HG03039 (cell line): ENCODE data around the gene NKAIN1.
"Not testable (repeated sequence)": the region's sequence is repeated elsewhere in the genome, so short reads cannot be mapped to it uniquely, and the experiment has no call there.

Experiments used
- ATAC-seq: cut with Tn5 transposase; IDR thresholded peaks from one replicate; pipeline ENCODE4 v1.9.1; 2021; ENCODE audit warnings: mild to moderate bottlenecking, moderate library complexity; ENCODE audit not compliant: unreplicated experiment

The NKAIN1 gene

DNA sequence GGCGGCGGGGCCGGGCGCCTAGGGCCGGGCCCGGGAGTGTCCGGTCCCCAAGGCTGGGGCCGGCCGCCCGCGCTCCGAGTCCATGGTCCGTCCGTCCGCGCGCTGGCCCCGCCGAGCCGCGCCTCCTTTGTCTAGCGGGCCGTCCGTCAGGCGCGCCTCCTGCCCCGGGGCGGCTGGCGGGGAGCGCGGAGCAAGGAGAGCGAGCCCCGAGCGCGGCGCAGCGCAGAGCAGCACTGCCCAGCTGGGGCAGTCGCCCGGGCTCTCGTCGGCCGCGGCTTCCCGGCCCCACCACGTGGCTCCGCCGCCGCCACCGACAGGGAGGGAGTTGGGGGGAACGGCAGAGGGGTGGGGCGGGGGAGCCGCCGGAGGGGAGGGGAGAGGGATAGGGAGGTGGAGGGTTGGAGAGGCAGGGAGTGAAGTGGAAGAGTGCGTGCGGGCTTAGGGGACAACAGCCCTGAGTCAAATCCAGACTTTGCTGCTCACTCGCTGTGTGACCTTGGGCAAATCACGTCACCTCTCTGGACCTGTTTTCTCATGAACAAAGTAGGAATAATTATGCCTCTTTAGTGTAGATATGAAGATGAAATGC is at the start of gene NKAIN1:
TSS of gene NKAIN1 (minus strand) at position 235 of the 589 bp plus-strand sequence. CDS start 340 bp downstream, outside the sequence.
- no peak for ATAC-seq

DNA sequence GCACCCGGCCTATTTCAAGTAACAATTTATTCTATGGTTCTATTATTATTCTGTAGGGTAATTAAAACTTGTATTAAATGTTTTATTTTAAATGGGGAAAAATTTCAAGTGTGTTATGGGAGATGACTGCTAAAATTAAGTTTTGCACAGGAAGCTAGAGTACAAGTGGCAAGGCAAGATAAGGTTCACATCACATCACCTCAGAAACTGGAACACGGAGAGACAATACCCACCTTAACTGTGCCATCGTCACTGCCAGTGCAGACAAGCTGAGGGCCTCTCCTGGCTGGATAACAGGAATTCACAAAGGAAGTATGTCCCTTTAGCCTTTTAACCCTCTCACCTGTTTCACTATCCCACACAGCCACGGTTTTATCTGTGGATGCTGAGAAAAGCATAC is 49.3 kb upstream of the NKAIN1 start:
- no peak for ATAC-seq

DNA sequence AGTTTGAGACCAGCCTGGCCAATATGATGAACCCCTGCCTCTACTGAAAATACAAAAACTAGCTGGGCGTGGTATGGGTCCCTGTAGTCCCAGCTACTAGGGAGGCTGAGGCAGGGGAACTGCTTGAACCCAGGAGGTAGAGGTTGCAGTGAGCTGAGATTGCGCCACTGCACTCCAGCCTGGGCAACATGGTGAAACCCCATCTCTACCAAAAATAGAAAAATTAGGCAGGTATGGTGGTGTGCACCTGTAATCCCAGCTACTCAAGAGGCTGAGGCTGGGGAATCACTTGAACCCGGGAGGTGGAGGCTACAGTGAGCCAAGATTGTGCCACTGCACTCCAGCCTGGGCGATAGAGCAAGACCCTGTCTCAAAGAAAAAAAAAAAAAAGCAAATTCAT is 48.1 kb upstream of the NKAIN1 start:
- not testable (repeated sequence) for ATAC-seq

GRCh38 chr1:31282426-31282825 is 42.7 kb upstream of the NKAIN1 start:
- not testable (repeated sequence) for ATAC-seq

DNA sequence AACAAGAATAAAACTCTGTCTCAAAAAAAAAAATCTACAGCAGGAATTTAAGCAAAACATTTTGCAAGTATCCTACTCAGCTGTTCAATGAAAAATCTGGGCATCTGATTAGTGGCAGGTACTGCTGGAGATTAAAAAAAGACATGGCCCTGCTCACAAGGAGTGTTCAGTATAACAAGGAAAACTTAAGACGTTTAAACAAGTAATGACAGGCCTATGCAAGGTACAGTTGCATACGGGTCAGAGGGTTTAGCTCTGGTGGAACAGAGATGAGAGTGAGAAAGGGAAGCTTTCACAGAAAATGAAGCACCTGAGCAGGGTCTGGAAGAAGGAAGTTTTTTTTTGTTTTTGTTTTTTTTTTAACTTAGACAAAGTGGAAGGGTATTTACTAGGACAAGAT is 33.9 kb upstream of the NKAIN1 start:
- no peak for ATAC-seq

DNA sequence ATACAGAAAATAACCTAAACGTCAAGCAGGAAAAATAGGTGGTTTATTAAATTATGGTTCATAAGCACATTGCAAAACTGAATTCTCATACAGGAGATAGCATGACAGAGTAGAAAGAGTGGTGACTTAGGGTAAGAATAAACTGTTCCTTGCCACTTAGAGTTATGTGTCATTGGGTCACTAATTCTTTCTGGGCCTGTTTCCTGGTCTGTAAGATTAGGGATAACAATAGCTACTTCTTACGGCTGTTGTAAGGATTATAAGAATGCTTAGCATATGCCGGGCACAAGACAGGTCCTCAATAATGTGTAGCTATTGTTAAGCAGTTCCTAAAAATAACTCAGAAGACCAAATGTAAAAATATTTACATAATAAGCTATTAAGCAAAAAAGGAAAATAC is 32.7 kb upstream of the NKAIN1 start:
- no peak for ATAC-seq

DNA sequence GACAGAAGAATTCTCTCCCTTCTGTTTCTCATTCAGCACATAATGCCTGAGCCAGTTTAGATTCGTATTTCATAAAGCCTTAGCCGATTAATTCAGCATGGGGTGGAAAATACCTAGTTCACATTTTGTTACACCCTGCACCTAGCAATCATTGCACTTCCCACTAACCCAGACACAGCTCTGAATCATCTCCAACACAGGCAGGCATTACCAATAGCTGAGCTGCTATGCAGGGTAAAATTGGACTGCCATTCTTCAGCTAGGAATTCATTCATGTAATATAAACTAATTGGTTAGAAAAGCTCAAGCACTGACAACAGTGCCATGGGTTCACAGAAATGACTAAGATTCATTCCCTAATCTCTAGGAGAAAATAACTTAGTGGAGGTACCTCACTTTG is 26.9 kb upstream of the NKAIN1 start:
- ATAC-seq, result no peak

DNA sequence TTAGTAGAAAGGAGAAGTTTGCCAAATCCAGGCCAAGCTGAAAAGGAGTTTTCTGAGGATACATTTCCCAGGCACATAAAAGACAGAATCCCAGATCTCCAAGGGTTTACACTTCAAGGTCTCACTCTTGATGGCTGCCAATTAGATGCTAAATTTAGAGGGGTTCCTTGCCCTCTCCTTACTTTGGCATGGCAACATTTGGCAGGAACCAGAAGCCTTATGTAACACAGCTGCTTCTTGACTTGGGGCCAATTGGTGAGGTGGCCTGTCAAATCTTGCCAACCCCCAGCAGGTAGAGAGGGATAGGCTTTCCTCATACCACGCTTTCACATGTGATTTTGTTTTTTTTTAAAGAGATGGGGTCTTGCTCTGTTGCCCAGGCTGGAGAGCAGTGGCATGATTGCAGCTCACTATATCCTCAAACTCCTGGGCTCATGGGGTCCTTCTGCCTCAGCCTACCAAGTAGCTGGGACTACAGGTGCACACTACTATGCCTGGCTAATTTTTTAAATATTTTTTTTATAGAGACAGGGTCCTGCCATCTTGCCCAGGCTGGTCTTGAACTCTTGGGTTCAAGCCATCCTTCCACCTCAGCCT is 25.2 kb upstream of the NKAIN1 start:
- no peak for ATAC-seq

DNA sequence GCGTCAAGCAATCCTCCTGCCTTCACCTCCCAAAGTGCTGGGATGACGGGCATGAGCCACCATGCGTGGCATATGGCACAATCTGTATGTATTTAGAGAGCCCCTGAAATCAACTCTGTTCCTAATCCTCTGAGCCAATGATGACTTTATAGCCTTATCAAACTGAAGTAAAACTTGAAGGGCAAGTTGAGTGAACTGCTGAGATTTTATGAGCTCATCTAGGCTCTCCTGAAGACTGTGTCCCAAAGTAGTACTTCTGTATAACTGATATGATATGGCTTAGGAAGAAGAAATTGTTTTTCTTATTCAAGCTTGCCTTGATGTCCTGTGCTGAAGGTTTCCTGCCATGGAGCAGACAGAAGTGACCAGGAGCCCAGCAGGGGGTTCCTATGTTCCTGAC is 23.7 kb upstream of the NKAIN1 start:
- ATAC-seq, result no peak

DNA sequence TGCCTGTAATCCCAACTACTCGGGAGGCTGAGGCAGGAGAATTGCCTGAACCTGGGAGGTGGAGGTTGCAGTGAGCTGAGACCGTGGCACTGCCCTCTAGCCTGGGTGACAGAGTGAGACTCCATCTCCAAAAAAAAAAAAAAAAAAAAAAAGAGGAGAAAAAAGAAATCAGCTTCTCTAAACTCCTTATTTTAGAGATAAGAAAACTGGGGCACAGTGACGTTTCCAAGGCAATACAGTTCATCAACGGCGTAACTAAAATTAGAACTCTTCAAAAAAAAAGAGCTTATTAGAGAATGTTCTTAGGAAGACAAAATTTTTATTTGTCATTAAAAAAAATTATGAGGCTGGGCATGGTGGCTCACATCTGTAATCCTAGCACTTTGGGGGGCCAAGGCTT is 22.7 kb upstream of the NKAIN1 start:
- not testable (repeated sequence) for ATAC-seq

DNA sequence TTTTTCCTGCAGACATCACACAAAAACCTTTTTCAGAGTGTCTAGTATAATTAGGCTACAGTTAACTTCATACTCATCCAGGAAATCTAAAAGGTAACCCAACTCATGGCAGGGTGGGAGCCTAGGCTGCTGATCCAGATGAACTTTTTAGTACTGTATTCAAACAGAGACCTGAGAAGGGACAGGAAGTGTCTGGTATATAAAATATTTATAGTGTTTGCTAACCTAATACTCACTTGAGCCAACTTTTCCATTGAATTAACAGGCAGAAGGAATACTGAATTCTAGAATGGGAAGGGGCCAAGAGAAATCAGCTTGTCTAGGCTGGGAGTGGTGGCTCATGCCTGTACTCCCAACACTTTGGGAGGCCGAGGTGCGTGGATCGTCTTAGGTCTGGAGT is 22.2 kb upstream of the NKAIN1 start:
- ATAC-seq, result no peak

GRCh38 chr1:31259746-31260145 is 20.1 kb upstream of the NKAIN1 start:
- ATAC-seq, result no peak

DNA sequence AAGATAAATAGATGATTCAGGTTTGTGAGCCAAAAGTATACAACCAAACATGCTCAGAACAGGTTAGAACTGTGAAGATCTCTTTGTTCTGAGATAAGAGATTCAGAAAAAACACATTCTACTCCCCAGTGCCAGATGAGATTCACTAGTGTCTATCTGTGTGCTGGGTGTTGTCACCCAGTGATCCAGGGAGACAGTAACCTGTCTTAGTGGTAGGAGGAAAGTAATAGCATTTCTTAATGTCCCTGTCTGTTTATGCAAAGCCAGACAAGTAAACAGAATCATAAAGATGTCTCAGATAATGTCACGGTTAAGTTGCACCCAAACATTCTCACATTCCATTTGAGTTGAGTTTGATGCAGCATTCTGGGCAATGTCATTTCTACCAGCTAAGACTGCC is 18.9 kb upstream of the NKAIN1 start:
- ATAC-seq, result no peak

DNA sequence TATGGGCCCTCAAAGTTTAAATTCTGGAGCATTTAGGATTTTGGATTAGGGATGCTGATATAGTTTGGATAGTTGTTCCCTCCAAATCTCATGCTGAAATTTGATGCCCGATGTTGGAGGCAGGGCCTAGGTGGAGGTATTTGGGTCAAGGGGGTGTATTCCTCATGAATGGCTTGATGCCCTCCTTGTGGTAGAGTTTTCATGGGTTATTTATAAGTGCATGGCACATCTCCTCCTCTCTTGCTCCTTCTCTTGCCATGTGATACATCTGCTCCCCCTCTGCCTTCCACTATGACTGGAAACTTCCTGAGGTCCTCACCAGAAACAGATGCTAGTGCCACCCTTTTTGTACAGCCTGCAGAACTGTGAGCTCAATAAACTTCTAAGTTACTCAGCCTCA is 17.5 kb upstream of the NKAIN1 start:
- no peak for ATAC-seq

DNA sequence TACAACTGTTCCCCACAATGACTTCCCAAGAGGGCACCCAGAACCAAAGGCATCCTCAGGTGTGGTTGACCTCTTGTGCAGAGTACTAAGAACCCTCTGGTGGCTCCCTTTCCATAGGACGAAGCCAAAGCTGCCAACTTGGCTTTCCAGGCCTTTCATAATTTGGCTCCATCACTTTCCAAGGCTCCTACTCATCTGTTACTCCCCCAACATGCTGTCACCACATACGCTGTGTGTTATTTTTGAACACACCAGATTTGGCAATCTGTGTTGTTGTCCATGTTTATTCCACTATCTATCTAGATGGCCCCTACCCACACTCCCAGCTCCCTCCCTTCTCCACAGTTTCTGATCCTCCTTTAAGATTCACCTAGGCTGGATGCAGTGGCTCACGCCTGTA is 10.2 kb upstream of the NKAIN1 start:
- ATAC-seq, result no peak

GRCh38 chr1:31248276-31248675 is 8.6 kb upstream of the NKAIN1 start:
- no peak for ATAC-seq

GRCh38 chr1:31244326-31244725 is 4.6 kb upstream of the NKAIN1 start:
- no peak for ATAC-seq

DNA sequence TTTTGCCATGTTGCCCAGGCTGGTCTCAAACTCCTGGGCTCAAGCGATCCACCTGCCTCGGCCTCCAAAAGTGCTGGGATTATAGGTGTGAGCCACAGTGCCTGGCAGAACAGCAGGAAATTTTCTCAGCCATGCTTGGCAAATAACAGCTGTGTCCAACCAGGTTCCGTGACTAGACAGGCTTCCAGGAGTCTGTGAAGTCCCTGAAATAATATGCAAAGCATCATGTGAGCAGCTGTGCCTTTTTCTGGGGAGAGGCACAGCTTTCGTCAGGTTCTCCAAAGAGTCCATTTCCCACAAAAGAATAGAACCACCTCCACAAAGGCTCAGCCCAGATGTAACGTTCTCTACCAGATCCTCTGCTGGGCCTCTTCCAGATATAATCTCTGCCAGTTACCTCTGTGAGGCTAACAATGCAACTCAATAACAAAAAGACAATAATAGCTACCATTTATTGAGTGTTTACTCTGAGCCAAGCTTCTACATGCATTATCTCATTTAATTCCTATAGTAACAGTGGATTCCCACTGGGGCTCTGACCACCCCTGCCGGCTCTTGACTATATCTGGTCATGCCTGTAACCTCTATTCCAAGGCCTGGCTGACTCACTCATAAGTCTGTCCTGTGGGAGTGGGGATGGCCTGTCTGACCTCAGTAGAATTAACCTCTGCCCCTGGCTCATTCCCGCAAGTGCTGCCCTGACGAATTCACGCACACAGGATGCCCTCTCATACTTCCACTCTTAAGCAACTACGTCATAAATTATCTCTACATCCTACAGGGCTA is 4.0 kb upstream of the NKAIN1 start:
- no peak for ATAC-seq

DNA sequence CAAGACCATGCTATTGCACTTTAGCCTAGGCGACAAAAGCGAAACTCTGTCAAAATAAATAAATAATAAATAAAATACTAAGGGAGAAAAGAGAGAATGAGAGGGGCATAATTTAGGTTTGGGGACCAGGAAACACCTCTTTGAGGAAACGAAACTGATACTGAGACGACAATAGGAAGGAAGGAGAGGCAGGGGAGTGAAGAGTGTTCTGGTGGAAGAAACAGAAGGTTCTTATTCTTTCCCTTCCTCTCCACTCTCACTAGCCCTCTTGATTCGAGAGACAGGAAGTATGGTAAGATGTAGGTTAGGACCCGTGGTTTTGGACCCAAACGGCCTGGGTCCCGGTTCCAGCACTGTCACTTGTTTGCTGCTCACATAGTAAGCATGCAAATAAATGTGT is 1.6 kb upstream of the NKAIN1 start:
- ATAC-seq, result no peak

GRCh38 chr1:31238986-31239613 is 587 bp downstream of the NKAIN1 start:
- no peak for ATAC-seq

GRCh38 chr1:31238612-31238985 is 1.1 kb downstream of the NKAIN1 start:
- no peak for ATAC-seq

DNA sequence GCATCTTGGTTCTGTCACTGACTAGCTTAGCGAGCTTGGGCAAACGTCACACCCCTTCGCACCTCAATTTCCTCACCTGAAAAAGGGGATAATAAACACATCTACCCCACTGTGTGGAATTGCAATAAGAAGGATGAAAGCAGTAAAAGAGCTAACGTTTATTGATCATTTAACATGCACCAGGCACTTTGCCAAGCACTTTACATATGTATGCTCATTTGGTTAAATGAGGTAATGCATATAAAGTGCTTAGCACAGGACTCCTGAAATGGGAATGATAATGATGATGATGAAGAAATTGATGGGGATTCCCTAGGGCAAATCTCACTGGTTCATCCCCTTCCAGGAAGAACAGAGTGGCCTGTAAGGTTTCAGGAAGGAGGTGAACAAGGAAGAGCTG is 4.8 kb downstream of the NKAIN1 start:
- ATAC-seq, result no peak
